HCEC 1CT (cell line): Measurements from ENCODE around the gene KIF5A.

Experiments used
- DNase-seq: peaks from one replicate; pipeline ENCODE4 v3.0.0-alpha.2; 2017

Gene KIF5A

GRCh38 chr12:57520053-57520818 is 29.6 kb upstream of the KIF5A start, which contains the start of gene DDIT3:
TSS of gene DDIT3 (minus strand) at chr12:57520514. CDS start at chr12:57517406, 3,108 bp downstream.
- DNase-seq: peak; percentile 99

- DNase-seq: no peak
Observed at GRCh38 chr12:57521525-57522010, 28.3 kb upstream of the KIF5A start.

GRCh38 chr12:57522011-57522886 is 27.6 kb upstream of the KIF5A start, which contains the start of gene MBD6:
TSS of gene MBD6 (plus strand) at chr12:57522824. CDS start at chr12:57524304, 1,480 bp downstream.
- DNase-seq: peak; percentile 89

- DNase-seq: no peak
Observed at GRCh38 chr12:57522887-57523705, 26.7 kb upstream of the KIF5A start.

GRCh38 chr12:57523706-57524614 is 25.9 kb upstream of the KIF5A start:
- no peak for DNase-seq

GRCh38 chr12:57524814-57525614 is 24.8 kb upstream of the KIF5A start:
- DNase-seq: no peak

- no peak for DNase-seq
Observed at GRCh38 chr12:57525615-57526383, 24.0 kb upstream of the KIF5A start.

GRCh38 chr12:57526477-57527126 is 23.2 kb upstream of the KIF5A start:
- DNase-seq: no peak

- no peak for DNase-seq
Observed at GRCh38 chr12:57527184-57527583, 22.7 kb upstream of the KIF5A start.

GRCh38 chr12:57528176-57528575 is 21.7 kb upstream of the KIF5A start:
- no peak for DNase-seq

GRCh38 chr12:57528831-57529555 is 20.9 kb upstream of the KIF5A start:
- no peak for DNase-seq

GRCh38 chr12:57529831-57530230 is 20.0 kb upstream of the KIF5A start:
- no peak for DNase-seq

GRCh38 chr12:57530396-57531142 is 19.3 kb upstream of the KIF5A start:
- DNase-seq: no peak

GRCh38 chr12:57531836-57532235 is 18.0 kb upstream of the KIF5A start:
- DNase-seq: no peak

- DNase-seq: no peak
Observed at GRCh38 chr12:57533108-57533507, 16.7 kb upstream of the KIF5A start.

GRCh38 chr12:57534250-57534649 is 15.6 kb upstream of the KIF5A start:
- DNase-seq: no peak

- no peak for DNase-seq
Observed at GRCh38 chr12:57534991-57535543, 14.8 kb upstream of the KIF5A start.
